NOMO-1 treated with dmso at 0.1 percent for 144 hours (cell line): ENCODE measurements around the gene TICAM2.

Experiments
- DNase-seq: peaks from one replicate; lab custom pipeline; 2025; ENCODE audit not compliant: unreplicated experiment; lab: John Stamatoyannopoulos, UW

The TICAM2 gene

GRCh38 chr5:115611873-115612272 lies 9.6 kb upstream of the TICAM2 start:
- no peak for DNase-seq

DNA sequence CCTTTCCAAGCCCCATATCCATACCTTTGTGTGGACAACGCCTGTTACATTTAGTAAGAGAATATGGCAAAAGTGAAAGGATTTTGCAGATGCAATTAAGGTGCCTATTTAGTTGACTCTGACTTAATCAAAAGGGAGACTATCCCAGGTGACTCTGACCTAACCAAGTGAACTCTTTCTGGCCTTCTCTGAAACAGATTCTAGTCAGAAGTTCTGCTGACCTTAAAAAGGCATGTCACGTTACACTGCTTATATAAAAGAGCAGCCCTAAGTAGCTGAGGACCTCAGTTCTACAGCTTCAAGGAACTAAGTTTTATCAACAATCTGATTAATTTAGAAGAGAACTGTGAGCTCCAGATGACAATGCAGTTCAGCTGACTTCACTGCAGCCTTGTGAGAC lies 5.7 kb upstream of the TICAM2 start:
- DNase-seq, result no peak

DNA sequence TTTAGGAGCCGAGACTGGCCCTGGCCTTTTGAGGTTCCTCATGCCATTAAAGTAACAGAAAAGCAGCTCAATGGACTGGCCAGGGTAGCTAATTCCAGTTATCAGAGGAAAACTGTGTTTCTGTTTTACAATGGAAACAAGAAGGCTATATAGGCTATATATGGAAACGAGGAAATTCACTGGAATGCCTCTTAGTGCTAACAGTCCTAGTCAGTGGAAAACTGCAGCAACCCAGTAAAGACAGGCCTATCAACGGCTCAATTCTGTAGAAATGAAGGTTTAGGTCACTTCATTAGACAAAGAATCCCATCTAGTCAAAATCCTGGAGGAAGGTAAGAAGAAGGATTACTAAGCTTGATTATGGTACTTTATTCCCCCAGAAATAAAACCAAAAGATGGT lies 3.2 kb upstream of the TICAM2 start:
- DNase-seq, result no peak

DNA sequence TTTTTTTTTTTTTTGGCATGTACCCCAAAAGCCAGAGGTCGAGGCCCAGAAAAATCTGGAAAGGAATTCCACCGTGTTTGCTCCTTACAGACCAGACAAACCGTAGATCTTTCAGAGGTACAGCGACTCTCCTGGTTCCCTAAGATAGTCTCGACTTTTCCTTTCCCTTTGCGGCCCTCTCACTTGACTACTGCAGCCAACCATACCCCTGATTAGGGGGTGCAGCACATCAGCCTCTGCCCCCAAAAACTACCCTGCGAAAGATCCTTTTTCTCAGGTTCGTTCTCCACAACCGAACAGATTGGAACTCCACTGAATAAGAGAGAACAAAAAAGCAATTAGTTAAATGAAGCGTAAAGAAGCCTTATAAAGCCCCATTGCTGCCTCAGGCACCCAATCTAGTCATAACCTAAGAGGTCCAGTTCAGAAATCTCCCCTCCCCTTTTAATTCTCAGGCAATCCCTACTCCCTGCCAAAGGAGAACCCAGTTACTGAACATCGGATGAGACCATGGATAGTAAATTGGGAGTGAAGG lies 379 bp upstream of the TICAM2 start:
- DNase-seq, result no peak

- no peak for DNase-seq
Measured at GRCh38 chr5:115600766-115601165, 1.5 kb downstream of the TICAM2 start.

GRCh38 chr5:115599924-115600323 lies 2.4 kb downstream of the TICAM2 start:
- DNase-seq, result no peak

- DNase-seq, result no peak
Measured at GRCh38 chr5:115599502-115599901, 2.8 kb downstream of the TICAM2 start.

DNA sequence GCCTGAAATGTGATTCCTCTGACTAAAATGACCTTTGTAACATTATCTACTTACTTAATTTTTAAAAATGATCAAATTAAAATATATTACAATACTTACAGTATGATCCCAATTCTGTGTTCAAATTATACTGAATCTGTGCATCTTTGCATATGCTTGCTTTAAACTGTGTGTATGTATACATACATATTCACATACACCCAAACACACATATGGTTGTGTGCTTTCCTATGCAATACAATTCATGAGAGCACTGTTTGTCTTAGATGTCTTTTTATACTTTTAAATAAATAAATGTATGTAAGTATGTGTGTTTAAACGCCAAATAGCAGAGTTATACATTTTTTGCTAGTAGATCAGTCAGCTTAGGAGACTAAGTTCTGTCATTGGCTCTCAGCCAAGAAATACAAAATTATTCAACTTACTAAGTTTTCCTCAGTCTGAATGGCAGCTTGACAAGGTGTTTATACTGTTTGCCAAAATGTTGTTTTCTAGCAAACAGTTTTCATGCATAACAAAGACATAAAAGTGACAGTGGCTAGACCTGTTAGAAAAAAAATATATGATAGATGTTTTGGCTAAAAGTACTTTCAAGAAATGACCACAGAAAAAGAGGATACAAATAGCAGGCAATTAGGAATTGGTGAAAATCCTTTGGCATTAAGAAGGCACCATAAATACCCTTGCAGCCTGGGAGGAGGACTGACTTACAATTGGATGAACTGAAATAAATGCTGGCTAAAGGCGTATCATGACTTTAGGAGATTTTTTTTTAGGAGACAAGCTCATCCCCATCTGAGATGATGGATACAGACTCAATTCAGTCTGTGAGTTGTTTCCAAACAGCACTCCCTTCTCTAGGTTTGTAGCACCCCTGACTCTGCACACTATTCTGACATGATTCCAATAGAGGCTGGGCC lies 7.9 kb downstream of the TICAM2 start:
- DNase-seq, result no peak

- DNase-seq, result no peak
Measured at GRCh38 chr5:115589043-115589442, 13.2 kb downstream of the TICAM2 start.

DNA sequence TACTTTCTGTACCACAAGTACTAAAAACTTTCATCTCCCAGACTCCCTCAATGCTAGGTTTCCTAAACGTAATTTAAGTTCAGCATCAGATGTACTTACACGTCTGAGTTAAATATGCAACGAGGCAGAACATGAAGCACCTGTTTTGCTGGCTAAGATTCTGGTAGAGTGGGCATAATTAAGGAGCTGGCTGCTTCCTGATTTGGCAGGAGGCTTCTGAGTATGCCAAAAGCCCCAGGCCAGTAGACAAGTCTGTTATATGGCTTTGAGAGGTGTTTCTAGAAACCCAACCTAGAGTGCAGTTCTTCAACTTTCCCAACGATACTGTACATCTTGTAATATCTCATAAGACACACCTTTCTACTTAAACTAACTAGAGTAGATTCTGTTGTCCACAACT lies 13.6 kb downstream of the TICAM2 start:
- DNase-seq, result no peak

DNA sequence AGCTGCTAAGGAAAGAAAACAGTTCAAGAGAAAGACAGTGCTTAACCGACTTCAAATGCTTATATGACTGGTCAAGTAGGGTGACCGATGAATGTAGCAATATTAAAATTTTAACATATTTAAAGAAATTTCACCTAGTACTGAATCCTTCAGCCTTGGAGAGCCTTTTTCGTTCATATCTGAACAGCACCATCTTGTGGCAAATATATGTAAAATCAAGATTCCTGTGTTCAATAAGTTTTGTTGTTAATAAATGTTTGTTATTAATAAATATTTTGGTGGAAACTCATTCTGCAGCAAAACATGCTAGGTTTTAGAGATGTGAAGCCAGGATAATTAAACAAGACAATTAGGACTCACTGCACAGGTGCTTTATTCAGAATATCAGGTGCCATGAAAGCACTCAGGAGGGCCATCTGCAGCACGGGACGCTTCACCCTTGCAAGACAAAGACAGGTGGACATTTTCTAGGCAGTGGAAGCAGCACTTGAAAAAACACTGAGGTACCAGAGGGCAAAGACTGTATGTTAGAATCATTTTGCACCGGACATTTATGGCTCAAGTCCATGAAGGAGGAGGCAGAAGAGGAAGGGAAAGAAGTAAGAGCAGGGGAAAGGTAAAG lies 15.6 kb downstream of the TICAM2 start:
- no peak for DNase-seq

GRCh38 chr5:115585265-115585664 lies 17.0 kb downstream of the TICAM2 start:
- no peak for DNase-seq

GRCh38 chr5:115584501-115584900 lies 17.8 kb downstream of the TICAM2 start:
- DNase-seq, result no peak

DNA sequence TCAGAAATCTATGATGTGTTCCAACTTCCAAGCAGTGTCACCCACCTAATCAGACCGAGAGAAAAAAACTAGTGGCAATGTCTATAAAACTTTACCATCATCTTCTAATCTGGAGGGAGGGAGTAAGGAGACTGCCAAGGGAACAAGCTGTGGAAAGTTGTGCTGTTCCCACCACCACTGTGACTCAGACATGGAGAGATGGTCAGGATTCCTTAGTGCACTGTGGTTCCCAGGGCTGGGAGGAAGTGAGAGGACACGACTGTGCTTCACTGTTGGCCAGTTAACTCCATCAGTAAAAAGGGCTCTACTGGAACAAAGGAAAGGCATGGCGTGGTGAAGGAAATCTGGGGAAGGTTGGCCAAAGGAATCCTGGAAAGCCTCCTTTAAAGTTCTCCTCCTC lies 18.8 kb downstream of the TICAM2 start:
- no peak for DNase-seq

- DNase-seq, result no peak
Measured at GRCh38 chr5:115580941-115581340, 21.3 kb downstream of the TICAM2 start.

- no peak for DNase-seq
Measured at GRCh38 chr5:115579747-115580173, 22.5 kb downstream of the TICAM2 start.

DNA sequence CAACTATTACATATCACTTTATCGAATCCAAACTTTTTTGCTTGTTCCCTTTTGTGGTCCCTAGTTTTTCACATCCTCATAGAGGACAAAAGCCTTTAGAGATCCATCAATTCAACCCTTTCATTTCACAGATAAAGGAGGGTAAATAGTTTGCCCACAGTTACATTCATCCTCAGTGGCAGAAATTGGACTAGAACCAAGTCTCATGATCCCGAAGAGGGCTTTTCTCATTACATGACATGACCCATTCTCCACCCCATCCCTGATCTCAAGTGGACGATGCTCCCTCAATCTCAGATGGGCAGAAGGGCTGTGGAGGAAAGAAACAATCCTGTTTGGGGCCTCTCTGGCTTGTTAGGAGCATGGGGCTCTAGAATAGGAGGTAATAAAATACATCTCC lies 23.1 kb downstream of the TICAM2 start:
- no peak for DNase-seq

GRCh38 chr5:115578657-115579056 lies 23.6 kb downstream of the TICAM2 start:
- no peak for DNase-seq

DNA sequence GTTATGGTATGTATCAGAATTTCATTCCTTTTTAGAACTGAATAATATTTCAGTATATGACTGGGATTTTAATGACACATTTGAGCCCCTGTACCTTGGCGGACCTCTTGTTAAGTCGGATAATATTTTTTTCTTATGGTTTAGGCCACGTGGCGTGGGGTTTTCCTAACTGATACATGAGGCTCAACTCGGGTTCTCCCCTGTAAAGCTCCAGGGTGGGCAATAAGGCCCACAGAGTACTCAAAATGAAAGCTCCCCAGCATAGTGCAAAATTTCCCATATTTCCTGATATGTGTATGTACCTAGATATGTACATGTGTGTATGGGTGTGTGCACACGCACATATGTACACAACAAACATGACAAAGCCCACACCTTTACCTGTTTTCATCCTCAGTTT lies 24.5 kb downstream of the TICAM2 start:
- no peak for DNase-seq

DNA sequence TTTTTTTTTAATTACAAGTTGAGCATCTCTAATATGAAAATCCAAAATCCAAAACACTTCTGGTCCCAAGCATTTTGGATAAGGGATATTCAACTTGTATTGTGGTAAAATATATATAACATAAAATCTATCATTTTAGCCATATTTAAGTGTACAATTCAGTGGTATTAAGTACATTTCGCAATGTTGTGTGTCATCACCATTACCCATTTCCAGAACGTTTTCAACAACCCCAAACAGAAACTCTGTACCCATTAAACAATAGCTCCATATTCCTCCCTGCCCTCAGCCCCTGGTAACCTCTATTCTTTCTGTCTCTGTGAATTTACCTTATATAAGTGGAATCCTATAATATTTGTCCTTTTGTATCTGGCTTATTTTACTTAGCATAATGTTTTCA lies 24.9 kb downstream of the TICAM2 start:
- no peak for DNase-seq

DNA sequence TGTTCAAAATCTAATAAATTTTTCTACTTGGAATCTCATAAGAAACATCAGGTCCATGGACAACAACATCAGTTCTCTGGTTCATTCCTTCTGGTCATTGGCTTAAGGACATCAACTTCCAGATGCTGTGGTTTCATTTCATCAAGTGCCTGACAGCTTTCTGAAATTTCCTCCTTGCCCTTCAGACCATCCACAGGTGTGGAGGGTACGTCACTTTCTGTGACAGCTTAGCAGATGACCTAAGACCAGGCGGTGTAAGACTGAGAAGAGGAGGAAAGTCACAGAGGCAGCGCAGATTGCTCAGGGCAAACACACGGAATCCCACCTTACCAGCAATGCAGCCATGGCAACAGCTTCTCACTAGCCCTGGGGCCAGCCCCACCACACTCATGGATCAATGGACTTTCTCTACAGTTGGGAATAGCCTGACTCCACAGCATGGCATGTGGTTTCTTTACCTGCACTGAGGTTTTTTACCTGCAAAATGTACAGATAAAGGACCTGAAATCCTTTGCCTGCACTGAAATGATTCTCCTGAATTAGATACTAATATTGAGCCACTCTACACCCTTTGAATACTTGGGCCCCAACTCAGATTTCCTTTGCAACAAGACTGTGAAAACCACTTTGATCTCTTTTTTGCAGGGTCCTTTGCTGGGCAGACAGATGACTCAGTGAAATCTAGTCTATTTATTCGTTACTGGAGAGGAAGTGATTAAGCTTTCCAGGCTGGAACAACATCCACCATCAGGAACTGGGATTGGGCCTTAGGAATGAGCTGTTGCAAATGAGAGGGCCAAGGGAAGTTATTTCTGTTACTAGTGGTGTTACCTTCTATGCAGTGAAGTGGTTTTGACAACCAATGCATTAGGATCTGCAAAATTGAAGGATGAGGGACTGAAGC lies 26.9 kb downstream of the TICAM2 start:
- no peak for DNase-seq
